Nephron progenitor cell (in vitro differentiated cells): ENCODE measurements around the gene GNAZ.

Experiments
- DNase-seq: peaks from one replicate; pipeline ENCODE4 v3.0.0; 2021
- H3K27ac Mint-ChIP-seq: 2 replicates; pipeline ENCODE4 v1.8.0; 2021; ENCODE audit warnings: mild to moderate bottlenecking, moderate library complexity, mixed read lengths
- H3K27me3 Mint-ChIP-seq: 2 replicates; pipeline ENCODE4 v1.8.0; 2021; ENCODE audit warnings: mild to moderate bottlenecking, low read depth, mixed read lengths; ENCODE audit not compliant: poor library complexity
- H3K36me3 Mint-ChIP-seq: 2 replicates; pipeline ENCODE4 v1.8.0; 2021; ENCODE audit warnings: low read depth, mixed read lengths
- H3K4me1 Mint-ChIP-seq: 2 replicates; pipeline ENCODE4 v1.8.0; 2021; ENCODE audit warnings: mixed read lengths
- H3K4me3 Mint-ChIP-seq: 2 replicates; pipeline ENCODE4 v1.8.0; 2021; ENCODE audit warnings: mild to moderate bottlenecking, moderate library complexity, mixed read lengths
- H3K9me3 Mint-ChIP-seq: 2 replicates; pipeline ENCODE4 v1.8.0; 2021; ENCODE audit warnings: mild to moderate bottlenecking, moderate library complexity, mixed read lengths
- CTCF ChIP-seq: fragments of 200-600 bp; sonication (generic); IDR thresholded peaks from 2 replicates; pipeline ENCODE4 v1.5.0; 2021; ENCODE audit warnings: antibody characterized with exemption

Gene GNAZ

GRCh38 chr22:23086787-23087186 is 16.5 kb downstream of the GNAZ start:
- Mint-ChIP-seq H3K4me1 (peaks cover 33% of the 10 kb centered on the region), H3K36me3 (no peaks in the 10 kb centered on the region), H3K27ac (peak overlapping the region; percentile 64), H3K4me3 (no peak overlapping the region), H3K9me3 (no peaks in the 10 kb centered on the region), H3K27me3 (peaks cover 12% of the 10 kb centered on the region)
- TF ChIP-seq CTCF: no peak
- DNase-seq: no peak

- no peaks in the 10 kb centered on the region for H3K36me3 Mint-ChIP-seq
- H3K4me1 Mint-ChIP-seq: peaks cover 26% of the 10 kb centered on the region
- H3K9me3 Mint-ChIP-seq: no peaks in the 10 kb centered on the region
- H3K27ac Mint-ChIP-seq: no peak overlapping the region
- no peak for DNase-seq
- H3K4me3 Mint-ChIP-seq: no peak overlapping the region
- no peak for TF ChIP-seq CTCF
- peaks cover 12% of the 10 kb centered on the region for H3K27me3 Mint-ChIP-seq
These were observed 17.9 kb downstream of the GNAZ start for GRCh38 chr22:23088199-23088604.

- no peaks in the 10 kb centered on the region for H3K9me3 Mint-ChIP-seq
- H3K36me3 Mint-ChIP-seq: no peaks in the 10 kb centered on the region
- TF ChIP-seq CTCF: no peak
- H3K27ac Mint-ChIP-seq: no peak overlapping the region
- H3K4me1 Mint-ChIP-seq: peaks cover 33% of the 10 kb centered on the region
- no peak for DNase-seq
- peaks cover 14% of the 10 kb centered on the region for H3K27me3 Mint-ChIP-seq
- H3K4me3 Mint-ChIP-seq: no peak overlapping the region
These were observed 18.7 kb downstream of the GNAZ start for GRCh38 chr22:23089010-23089409.

- Mint-ChIP-seq H3K36me3 (no peaks in the 10 kb centered on the region), H3K9me3 (no peaks in the 10 kb centered on the region), H3K4me1 (peaks cover 36% of the 10 kb centered on the region), H3K27me3 (peaks cover 11% of the 10 kb centered on the region), H3K4me3 (no peak overlapping the region), H3K27ac (no peak overlapping the region)
- no peak for TF ChIP-seq CTCF
- no peak for DNase-seq
These were observed 19.5 kb downstream of the GNAZ start for GRCh38 chr22:23089633-23090456.

- TF ChIP-seq CTCF: no peak
- Mint-ChIP-seq H3K27ac (no peak overlapping the region), H3K9me3 (no peaks in the 10 kb centered on the region), H3K27me3 (peaks cover 11% of the 10 kb centered on the region), H3K4me3 (no peak overlapping the region), H3K36me3 (no peaks in the 10 kb centered on the region), H3K4me1 (peaks cover 38% of the 10 kb centered on the region)
- DNase-seq: no peak
These were observed 20.1 kb downstream of the GNAZ start for GRCh38 chr22:23090457-23090835.

- no peak overlapping the region for H3K27ac Mint-ChIP-seq
- DNase-seq: no peak
- no peaks in the 10 kb centered on the region for H3K36me3 Mint-ChIP-seq
- peaks cover 7% of the 10 kb centered on the region for H3K27me3 Mint-ChIP-seq
- TF ChIP-seq CTCF: no peak
- no peak overlapping the region for H3K4me3 Mint-ChIP-seq
- no peaks in the 10 kb centered on the region for H3K9me3 Mint-ChIP-seq
- peaks cover 36% of the 10 kb centered on the region for H3K4me1 Mint-ChIP-seq
These were observed 21.4 kb downstream of the GNAZ start for GRCh38 chr22:23091760-23092159.
